Endodermal cell (in vitro differentiated cells): Measurements from ENCODE around the gene SH3BP4. TPM values are rescaled to one million over a fixed set of nuclear protein-coding genes. Genes with fewer than 3 reads are reported as not detected.
A peak's percentile ranks its signal among the peaks of the same experiment; 100 is the strongest.

Experiments
- DNase-seq: peaks from one replicate; pipeline ENCODE4 v3.0.0-alpha.2; 2017
- H3K27ac ChIP-seq: 2 replicates; pipeline ENCODE4 v1.5.1; 2013; ENCODE audit warnings: mild to moderate bottlenecking, low read depth, low read length, moderate library complexity
- H3K27me3 ChIP-seq: 2 replicates; pipeline ENCODE4 v1.6.1; 2013; ENCODE audit warnings: mild to moderate bottlenecking, low read length, moderate library complexity; ENCODE audit not compliant: insufficient read depth, control insufficient read depth, poor library complexity, severe bottlenecking
- H3K36me3 ChIP-seq: 2 replicates; pipeline ENCODE4 v1.7.0; 2013; ENCODE audit warnings: mild to moderate bottlenecking, low read length, moderate library complexity; ENCODE audit not compliant: control insufficient read depth, insufficient read depth
- H3K4me1 ChIP-seq: one replicate; pipeline ENCODE4 v1.7.0; 2013; ENCODE audit warnings: low read length; ENCODE audit not compliant: control insufficient read depth, insufficient read depth
- H3K4me3 ChIP-seq: 2 replicates; pipeline ENCODE4 v1.5.1; 2013; ENCODE audit warnings: mild to moderate bottlenecking, low read length, moderate library complexity
- H3K9ac ChIP-seq: 2 replicates; pipeline ENCODE4 v1.6.1; 2013; ENCODE audit warnings: mild to moderate bottlenecking, low read length, moderate library complexity; ENCODE audit not compliant: poor library complexity, severe bottlenecking; ENCODE audit errors: extremely low read depth
- H3K9me3 ChIP-seq: 2 replicates; pipeline ENCODE4 v1.6.1; 2013; ENCODE audit warnings: mild to moderate bottlenecking, low read length, moderate library complexity; ENCODE audit not compliant: control insufficient read depth
- H3K27ac Mint-ChIP-seq: 2 replicates; pipeline ENCODE4 v1.8.0; 2020; ENCODE audit warnings: mixed read lengths
- H3K27me3 Mint-ChIP-seq: 2 replicates; pipeline ENCODE4 v1.8.0; 2021; ENCODE audit warnings: mild to moderate bottlenecking, mixed read lengths; ENCODE audit not compliant: insufficient read depth
- H3K36me3 Mint-ChIP-seq: 2 replicates; pipeline ENCODE4 v1.8.0; 2020; ENCODE audit warnings: low read depth, mixed read lengths
- H3K4me1 Mint-ChIP-seq: 2 replicates; pipeline ENCODE4 v1.8.0; 2020; ENCODE audit warnings: mixed read lengths
- H3K4me3 Mint-ChIP-seq: 2 replicates; pipeline ENCODE4 v1.8.0; 2020; ENCODE audit warnings: mild to moderate bottlenecking, moderate library complexity, mixed read lengths
- H3K9me3 Mint-ChIP-seq: 2 replicates; pipeline ENCODE4 v1.8.0; 2020; ENCODE audit warnings: mild to moderate bottlenecking, mixed read lengths
- CTCF ChIP-seq: fragments of 200-600 bp; sonication (generic); conservative IDR thresholded peaks from 2 replicates; pipeline ENCODE4 v1.5.0; 2021; ENCODE audit warnings: antibody characterized with exemption, mild to moderate bottlenecking
- WGBS, 2 experiments: methylation state at CpG; one replicate each; pipeline versions ENCODE4 v1.1.5 to v1.1.7; 2013; ENCODE audit warnings: missing lambda C conversion rate in 2 of 2, mixed read lengths in 1 of 2; ENCODE audit not compliant: insufficient coverage in 1 of 2, insufficient read length in 1 of 2; 5-methylcytosine and 5-hydroxymethylcytosine counted together
- total RNA-seq, 2 donors: library from RNA; stranded (reverse); fragmentation: NEBNext Ultra II Directional in 1 of 2; extraction: Animal tissue kit (Norgen Biotek cat#: 25700) in 1 of 2; gene quantifications; 2 replicates in 1 of 2; 3 replicates in 1 of 2; pipeline ENCODE4 v1.2.1, GENCODE V29; 2021

The SH3BP4 gene
- total RNA-seq, 2 donors from 2014 or later = 49.1 to 53.4 TPM

- no peak overlapping the region for H3K27ac ChIP-seq
- H3K9ac ChIP-seq = no peak overlapping the region
- Mint-ChIP-seq H3K4me3 (peak overlapping the region; percentile 40), H3K4me1 (peaks cover 80% of the 10 kb centered on the region), H3K27ac (peak overlapping the region; percentile 59), H3K9me3 (no peaks in the 10 kb centered on the region), H3K27me3 (no peaks in the 10 kb centered on the region), H3K36me3 (peaks cover 53% of the 10 kb centered on the region)
- H3K36me3 ChIP-seq = peaks cover 63% of the 10 kb centered on the region
- peak; percentile 56 for DNase-seq
- no peaks in the 10 kb centered on the region for H3K9me3 ChIP-seq
- no peak for TF ChIP-seq CTCF
- 85 to 91% methylated on average over 5 to 11 of the region's 11 CpGs for WGBS, 2 experiments
- peaks cover 52% of the 10 kb centered on the region for H3K4me1 ChIP-seq
- H3K4me3 ChIP-seq = no peak overlapping the region
- no peaks in the 10 kb centered on the region for H3K27me3 ChIP-seq
Measured at GRCh38 chr2:234999740-235000425, 48.1 kb downstream of the SH3BP4 start.

GRCh38 chr2:235000426-235001236, 48.8 kb downstream of the SH3BP4 start:
- peaks cover 52% of the 10 kb centered on the region for H3K4me1 ChIP-seq
- DNase-seq = no peak
- H3K27ac Mint-ChIP-seq = peak overlapping the region; percentile 96
- peaks cover 80% of the 10 kb centered on the region for H3K4me1 Mint-ChIP-seq
- no peak for TF ChIP-seq CTCF
- peak overlapping the region; percentile 66 for H3K27ac ChIP-seq
- no peaks in the 10 kb centered on the region for H3K9me3 Mint-ChIP-seq
- peak overlapping the region; percentile 66 for H3K4me3 ChIP-seq
- peak overlapping the region; percentile 65 for H3K9ac ChIP-seq
- no peaks in the 10 kb centered on the region for H3K27me3 Mint-ChIP-seq
- peaks cover 56% of the 10 kb centered on the region for H3K36me3 ChIP-seq
- H3K9me3 ChIP-seq = no peaks in the 10 kb centered on the region
- H3K36me3 Mint-ChIP-seq = peaks cover 49% of the 10 kb centered on the region
- H3K27me3 ChIP-seq = no peaks in the 10 kb centered on the region
- peak overlapping the region; percentile 40 for H3K4me3 Mint-ChIP-seq
- WGBS, 2 experiments = 71 to 92% methylated on average over 9 to 20 of the region's 20 CpGs

- Mint-ChIP-seq H3K36me3 (peaks cover 42% of the 10 kb centered on the region), H3K9me3 (no peaks in the 10 kb centered on the region), H3K4me3 (peak overlapping the region; percentile 40), H3K27me3 (no peaks in the 10 kb centered on the region), H3K4me1 (peaks cover 80% of the 10 kb centered on the region), H3K27ac (peak overlapping the region; percentile 96)
- Histone ChIP-seq H3K9ac (peak overlapping the region; percentile 65), H3K4me1 (peaks cover 53% of the 10 kb centered on the region), H3K27me3 (no peaks in the 10 kb centered on the region), H3K27ac (peak overlapping the region; percentile 66), H3K36me3 (peaks cover 50% of the 10 kb centered on the region), H3K4me3 (peak overlapping the region; percentile 66), H3K9me3 (no peaks in the 10 kb centered on the region)
- DNase-seq = peak; percentile 60
- no peak for TF ChIP-seq CTCF
- WGBS, 2 experiments = 77 to 85% methylated on average over 24 to 25 of the region's 25 CpGs
Measured at GRCh38 chr2:235001237-235002133, 49.7 kb downstream of the SH3BP4 start.
